Upper lobe of right lung (tissue), 1 donor: ENCODE results near the gene NSD1. TPM values are rescaled to one million over a fixed set of nuclear protein-coding genes. Genes with fewer than 3 reads are reported as not detected.

ENCODE experiments used
- ATAC-seq: fragments of 200-7000 bp; cut with Tn5 transposase; one replicate; pipeline ENCODE4 v1.9.1; 2020; ENCODE audit warnings: mild to moderate bottlenecking, moderate library complexity
- DNase-seq: peaks from one replicate; pipeline ENCODE4 v3.0.0-alpha.2; 2020
- H3K27ac ChIP-seq: fragments of 200-600 bp; one replicate; pipeline ENCODE4 v1.8.0; 2022
- H3K27me3 ChIP-seq: fragments of 200-600 bp; one replicate; pipeline ENCODE4 v1.8.0; 2022; ENCODE audit warnings: mild to moderate bottlenecking
- H3K36me3 ChIP-seq: fragments of 200-600 bp; one replicate; pipeline ENCODE4 v1.8.0; 2022
- H3K4me1 ChIP-seq: fragments of 200-600 bp; one replicate; pipeline ENCODE4 v1.8.0; 2022
- H3K4me3 ChIP-seq: fragments of 200-600 bp; one replicate; pipeline ENCODE4 v1.8.0; 2022; ENCODE audit warnings: mild to moderate bottlenecking
- H3K9me3 ChIP-seq: fragments of 200-600 bp; one replicate; pipeline ENCODE4 v1.8.0; 2022
- intact Hi-C: fragments of 100-400 bp; cut with DNase I; formaldehyde crosslinking; loops from one replicate; pipeline ENCODE4 v1.11.0; 2022
- total RNA-seq: library from RNA; stranded (reverse); fragmentation: NEBNext Ultra II Directional; extraction: Animal tissue kit (Norgen Biotek cat#: 25700); gene quantifications from one replicate; pipeline ENCODE4 v1.2.1, GENCODE V29; 2021
- TF ChIP-seq, protein P1 (sequence below): fragments of 200-600 bp; IDR thresholded peaks from one replicate; pipeline ENCODE4 v1.8.0; 2022; ENCODE audit warnings: antibody characterized with exemption
- donor health status: DM: no; HTN: yes; CAD: no; lungs with severe emphysema.

The NSD1 gene
- total RNA-seq, 1 donor from 2014 or later = 67.7 TPM

DNA sequence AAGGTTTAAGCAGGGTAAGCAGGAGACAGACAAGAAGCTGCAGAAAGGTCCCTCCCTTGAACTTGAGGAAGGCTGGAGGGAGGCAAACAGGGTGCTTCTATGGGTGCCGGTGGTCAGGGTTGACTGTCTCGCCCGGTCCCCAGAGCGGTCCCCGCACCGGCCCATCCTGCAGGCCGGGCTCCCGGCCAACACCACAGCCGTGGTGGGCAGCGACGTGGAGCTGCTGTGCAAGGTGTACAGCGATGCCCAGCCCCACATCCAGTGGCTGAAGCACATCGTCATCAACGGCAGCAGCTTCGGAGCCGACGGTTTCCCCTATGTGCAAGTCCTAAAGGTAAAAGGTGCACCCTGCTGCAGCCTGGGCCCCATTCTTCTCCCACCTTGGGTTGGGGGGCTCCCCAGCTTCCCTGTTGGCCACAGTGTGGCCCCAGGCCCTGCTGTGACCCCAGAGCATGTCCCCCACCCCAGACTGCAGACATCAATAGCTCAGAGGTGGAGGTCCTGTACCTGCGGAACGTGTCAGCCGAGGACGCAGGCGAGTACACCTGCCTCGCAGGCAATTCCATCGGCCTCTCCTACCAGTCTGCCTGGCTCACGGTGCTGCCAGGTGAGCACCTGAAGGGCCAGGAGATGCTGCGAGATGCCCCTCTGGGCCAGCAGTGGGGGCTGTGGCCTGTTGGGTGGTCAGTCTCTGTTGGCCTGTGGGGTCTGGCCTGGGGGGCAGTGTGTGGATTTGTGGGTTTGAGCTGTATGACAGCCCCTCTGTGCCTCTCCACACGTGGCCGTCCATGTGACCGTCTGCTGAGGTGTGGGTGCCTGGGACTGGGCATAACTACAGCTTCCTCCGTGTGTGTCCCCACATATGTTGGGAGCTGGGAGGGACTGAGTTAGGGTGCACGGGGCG, 41.1 kb upstream of the NSD1 start:
- H3K9me3 ChIP-seq = no peaks in the 10 kb centered on the region
- no peak overlapping the region for H3K4me3 ChIP-seq
- TF ChIP-seq, protein P1, sequence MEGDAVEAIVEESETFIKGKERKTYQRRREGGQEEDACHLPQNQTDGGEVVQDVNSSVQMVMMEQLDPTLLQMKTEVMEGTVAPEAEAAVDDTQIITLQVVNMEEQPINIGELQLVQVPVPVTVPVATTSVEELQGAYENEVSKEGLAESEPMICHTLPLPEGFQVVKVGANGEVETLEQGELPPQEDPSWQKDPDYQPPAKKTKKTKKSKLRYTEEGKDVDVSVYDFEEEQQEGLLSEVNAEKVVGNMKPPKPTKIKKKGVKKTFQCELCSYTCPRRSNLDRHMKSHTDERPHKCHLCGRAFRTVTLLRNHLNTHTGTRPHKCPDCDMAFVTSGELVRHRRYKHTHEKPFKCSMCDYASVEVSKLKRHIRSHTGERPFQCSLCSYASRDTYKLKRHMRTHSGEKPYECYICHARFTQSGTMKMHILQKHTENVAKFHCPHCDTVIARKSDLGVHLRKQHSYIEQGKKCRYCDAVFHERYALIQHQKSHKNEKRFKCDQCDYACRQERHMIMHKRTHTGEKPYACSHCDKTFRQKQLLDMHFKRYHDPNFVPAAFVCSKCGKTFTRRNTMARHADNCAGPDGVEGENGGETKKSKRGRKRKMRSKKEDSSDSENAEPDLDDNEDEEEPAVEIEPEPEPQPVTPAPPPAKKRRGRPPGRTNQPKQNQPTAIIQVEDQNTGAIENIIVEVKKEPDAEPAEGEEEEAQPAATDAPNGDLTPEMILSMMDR = no peak
- no peak overlapping the region for H3K27ac ChIP-seq
- no peaks in the 10 kb centered on the region for H3K36me3 ChIP-seq
- ATAC-seq (no peak), DNase-seq (no peak)
- peaks cover 24% of the 10 kb centered on the region for H3K4me1 ChIP-seq
- intact Hi-C loops = no loop called here
- H3K27me3 ChIP-seq = no peaks in the 10 kb centered on the region

DNA sequence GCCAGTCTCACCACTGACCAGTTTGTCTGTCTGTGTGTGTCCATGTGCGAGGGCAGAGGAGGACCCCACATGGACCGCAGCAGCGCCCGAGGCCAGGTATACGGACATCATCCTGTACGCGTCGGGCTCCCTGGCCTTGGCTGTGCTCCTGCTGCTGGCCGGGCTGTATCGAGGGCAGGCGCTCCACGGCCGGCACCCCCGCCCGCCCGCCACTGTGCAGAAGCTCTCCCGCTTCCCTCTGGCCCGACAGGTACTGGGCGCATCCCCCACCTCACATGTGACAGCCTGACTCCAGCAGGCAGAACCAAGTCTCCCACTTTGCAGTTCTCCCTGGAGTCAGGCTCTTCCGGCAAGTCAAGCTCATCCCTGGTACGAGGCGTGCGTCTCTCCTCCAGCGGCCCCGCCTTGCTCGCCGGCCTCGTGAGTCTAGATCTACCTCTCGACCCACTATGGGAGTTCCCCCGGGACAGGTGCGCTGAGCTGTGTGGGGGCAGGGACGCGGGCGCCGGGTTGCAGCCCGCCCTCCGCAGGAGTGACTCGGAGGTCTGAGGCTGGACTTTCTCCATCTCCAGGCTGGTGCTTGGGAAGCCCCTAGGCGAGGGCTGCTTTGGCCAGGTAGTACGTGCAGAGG, 40.4 kb upstream of the NSD1 start:
- Histone ChIP-seq H3K9me3 (no peaks in the 10 kb centered on the region), H3K4me1 (peaks cover 23% of the 10 kb centered on the region), H3K27ac (no peak overlapping the region), H3K27me3 (no peaks in the 10 kb centered on the region), H3K4me3 (no peak overlapping the region), H3K36me3 (no peaks in the 10 kb centered on the region)
- TF ChIP-seq, protein P1 = no peak
- DNase-seq (no peak), ATAC-seq (no peak)
- intact Hi-C loops = no loop called here

DNA sequence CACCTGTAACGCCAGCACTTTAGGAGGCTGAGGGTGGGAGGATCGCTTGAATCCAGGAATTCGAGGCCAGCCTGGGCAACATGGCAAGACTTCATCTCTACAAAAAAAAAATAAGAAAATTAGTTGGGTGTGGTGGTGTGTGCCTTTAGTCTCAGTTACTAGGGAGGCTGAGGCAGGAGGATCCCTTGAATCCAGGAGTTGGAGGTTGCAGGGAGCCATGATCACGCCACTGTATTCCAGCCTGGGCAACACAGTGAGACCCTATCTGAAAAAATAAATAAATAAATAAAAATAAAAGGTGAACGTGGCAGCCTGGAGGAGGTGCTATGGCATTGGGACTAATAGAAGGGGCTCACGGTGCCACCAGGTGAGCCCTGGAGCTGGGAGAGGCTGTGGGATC, 39.8 kb upstream of the NSD1 start:
- DNase-seq (no peak), ATAC-seq (no peak)
- intact Hi-C loops = no loop called here
- Histone ChIP-seq H3K9me3 (no peaks in the 10 kb centered on the region), H3K36me3 (no peaks in the 10 kb centered on the region), H3K27ac (no peak overlapping the region), H3K4me1 (peaks cover 23% of the 10 kb centered on the region), H3K4me3 (no peak overlapping the region), H3K27me3 (no peaks in the 10 kb centered on the region)
- TF ChIP-seq, protein P1 = no peak

DNA sequence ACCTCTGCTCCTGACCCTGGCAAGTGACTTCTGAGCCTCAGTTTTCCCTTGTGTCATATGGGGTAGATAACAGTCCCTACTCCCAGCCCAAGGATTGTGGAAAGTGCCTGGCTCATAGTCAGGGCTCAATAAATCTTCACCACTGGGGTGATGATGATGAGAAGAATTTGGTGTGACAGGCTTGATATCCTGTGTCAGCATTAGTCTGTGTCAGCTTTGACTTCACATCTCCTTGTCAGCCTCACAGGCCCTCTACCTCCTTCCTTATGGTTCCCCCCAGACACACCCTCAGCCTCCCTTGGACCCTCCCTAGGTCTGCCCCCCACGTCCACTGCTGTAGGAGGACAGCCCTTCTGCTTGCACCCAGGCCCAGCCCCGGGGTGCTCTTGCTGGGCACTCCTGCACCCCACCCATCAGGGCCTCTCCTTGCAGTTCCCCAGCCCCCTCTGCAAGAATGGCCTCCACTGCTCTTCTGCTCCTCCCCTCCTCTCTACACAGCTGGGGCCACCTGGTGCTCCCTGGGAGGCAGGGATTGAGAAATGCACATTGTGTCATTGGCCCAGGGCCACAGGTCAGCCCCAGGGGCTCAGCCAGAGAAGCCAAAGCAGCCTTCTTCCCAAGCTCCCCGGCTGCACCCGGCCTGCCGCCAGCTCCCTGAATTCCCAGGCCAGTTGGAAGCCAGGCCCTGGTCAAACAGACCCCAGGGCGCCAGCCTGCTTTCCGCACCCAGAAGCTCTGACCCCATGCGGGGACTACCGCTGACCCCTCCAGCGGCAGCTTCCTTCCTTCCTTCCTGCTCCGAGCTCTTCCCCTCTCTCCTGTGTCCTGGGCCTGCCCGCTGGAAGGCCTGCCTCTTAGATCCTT, 39.1 kb upstream of the NSD1 start:
- H3K4me3 ChIP-seq = no peak overlapping the region
- H3K27ac ChIP-seq = peak overlapping the region; percentile 60
- intact Hi-C loops = no loop called here
- H3K4me1 ChIP-seq = peaks cover 23% of the 10 kb centered on the region
- peak; percentile 50 for ATAC-seq
- no peaks in the 10 kb centered on the region for H3K36me3 ChIP-seq
- TF ChIP-seq, protein P1 = no peak
- H3K9me3 ChIP-seq = no peaks in the 10 kb centered on the region
- H3K27me3 ChIP-seq = no peaks in the 10 kb centered on the region
- peak; percentile 78 for DNase-seq

DNA sequence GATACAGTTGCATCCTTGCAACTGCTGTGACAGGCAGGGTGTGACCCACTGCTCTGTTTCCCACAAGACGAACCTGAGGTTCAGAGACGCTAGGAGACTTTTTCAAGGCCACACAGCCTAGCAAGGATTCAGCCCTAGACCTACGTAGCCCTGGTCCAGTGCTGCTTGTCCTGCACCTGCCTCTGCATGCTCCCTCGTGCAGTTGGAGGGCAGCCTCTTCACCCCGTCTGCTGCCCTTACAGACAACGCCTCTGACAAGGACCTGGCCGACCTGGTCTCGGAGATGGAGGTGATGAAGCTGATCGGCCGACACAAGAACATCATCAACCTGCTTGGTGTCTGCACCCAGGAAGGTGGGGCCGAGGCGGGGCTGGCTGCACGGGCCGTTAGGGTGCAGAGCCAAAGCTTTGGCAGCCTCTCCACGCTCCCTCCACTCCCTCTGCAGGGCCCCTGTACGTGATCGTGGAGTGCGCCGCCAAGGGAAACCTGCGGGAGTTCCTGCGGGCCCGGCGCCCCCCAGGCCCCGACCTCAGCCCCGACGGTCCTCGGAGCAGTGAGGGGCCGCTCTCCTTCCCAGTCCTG, 38.4 kb upstream of the NSD1 start:
- Histone ChIP-seq H3K27me3 (no peaks in the 10 kb centered on the region), H3K9me3 (no peaks in the 10 kb centered on the region), H3K36me3 (no peaks in the 10 kb centered on the region), H3K4me3 (no peak overlapping the region), H3K27ac (peak overlapping the region; percentile 60), H3K4me1 (peaks cover 21% of the 10 kb centered on the region)
- TF ChIP-seq, protein P1 = no peak
- ATAC-seq (no peak), DNase-seq (no peak)
- intact Hi-C loops = no loop called here
